LNCaP clone FGC (cell line): ENCODE data around the gene IQGAP2.
"Not testable (repeated sequence)": the region's sequence is repeated elsewhere in the genome, so short reads cannot be mapped to it uniquely, and the experiment has no call there.

Experiments
- DNase-seq: peaks from one replicate; pipeline ENCODE4 v3.0.0-alpha.2; 2011; ENCODE audit warnings: low read depth
- H3K4me3 ChIP-seq: 2 replicates; pipeline ENCODE4 v1.5.1; 2011; ENCODE audit warnings: mild to moderate bottlenecking, low read depth, low read length, control low read depth
- TF ChIP-seq, protein P1 (sequence below): IDR thresholded peaks from 2 replicates; pipeline ENCODE4 v1.5.1; 2012; ENCODE audit warnings: mild to moderate bottlenecking; ENCODE audit not compliant: control insufficient read depth, insufficient read depth; ENCODE audit errors: extremely low read depth

The IQGAP2 gene

DNA sequence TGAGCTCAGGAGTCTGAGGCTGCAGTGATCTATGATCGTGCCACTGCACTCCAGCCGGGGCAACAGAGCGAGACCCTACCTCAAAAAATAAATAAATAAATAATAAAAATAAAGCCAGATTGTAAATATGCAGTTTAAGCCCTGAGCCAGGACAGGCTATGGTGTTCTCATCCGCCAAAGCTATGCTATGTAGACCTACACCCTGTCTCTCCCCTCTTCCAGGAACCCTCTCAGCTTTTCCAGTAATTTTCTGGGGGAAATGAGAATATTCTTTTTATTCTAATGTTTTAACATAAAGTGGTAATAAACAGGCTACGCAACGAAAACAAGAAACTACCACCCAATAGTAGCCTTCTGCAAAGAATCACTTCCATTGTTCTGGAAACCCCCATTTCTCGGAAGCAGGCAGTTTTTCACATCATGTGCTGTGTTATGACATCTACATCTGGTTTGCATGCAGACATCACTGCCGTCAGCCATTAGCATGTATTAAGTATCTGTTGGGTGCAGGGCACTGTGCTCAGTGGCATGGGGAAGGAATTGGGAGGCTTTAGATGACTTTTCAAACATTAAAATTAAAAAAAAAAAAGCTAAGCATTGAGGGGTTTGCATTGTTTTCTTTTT, 274.9 kb downstream of the IQGAP2 start:
- DNase-seq = no peak
- TF ChIP-seq, protein P1, sequence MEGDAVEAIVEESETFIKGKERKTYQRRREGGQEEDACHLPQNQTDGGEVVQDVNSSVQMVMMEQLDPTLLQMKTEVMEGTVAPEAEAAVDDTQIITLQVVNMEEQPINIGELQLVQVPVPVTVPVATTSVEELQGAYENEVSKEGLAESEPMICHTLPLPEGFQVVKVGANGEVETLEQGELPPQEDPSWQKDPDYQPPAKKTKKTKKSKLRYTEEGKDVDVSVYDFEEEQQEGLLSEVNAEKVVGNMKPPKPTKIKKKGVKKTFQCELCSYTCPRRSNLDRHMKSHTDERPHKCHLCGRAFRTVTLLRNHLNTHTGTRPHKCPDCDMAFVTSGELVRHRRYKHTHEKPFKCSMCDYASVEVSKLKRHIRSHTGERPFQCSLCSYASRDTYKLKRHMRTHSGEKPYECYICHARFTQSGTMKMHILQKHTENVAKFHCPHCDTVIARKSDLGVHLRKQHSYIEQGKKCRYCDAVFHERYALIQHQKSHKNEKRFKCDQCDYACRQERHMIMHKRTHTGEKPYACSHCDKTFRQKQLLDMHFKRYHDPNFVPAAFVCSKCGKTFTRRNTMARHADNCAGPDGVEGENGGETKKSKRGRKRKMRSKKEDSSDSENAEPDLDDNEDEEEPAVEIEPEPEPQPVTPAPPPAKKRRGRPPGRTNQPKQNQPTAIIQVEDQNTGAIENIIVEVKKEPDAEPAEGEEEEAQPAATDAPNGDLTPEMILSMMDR = no peak
- no peak overlapping the region for H3K4me3 ChIP-seq

DNA sequence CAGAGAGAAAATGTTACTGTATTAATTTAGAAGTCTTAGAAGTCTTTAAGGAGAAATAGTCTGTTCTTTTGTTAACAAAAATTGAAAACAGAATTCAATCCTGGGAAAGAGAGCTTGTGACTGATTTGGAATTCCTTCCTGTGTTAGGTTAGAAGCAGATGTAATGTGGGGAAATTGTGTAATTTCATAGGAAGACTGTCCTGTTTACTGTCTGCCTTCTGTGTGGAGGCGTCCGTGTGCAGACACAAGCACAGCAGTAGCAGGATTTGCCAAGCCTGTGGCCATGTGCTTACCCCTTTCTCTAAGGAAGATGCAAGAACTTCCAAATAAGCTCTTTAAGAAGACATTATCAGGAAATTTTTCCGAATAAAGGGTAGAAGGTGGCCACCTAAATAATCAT, 276.1 kb downstream of the IQGAP2 start:
- TF ChIP-seq, protein P1 = no peak
- H3K4me3 ChIP-seq = no peak overlapping the region
- DNase-seq = no peak

DNA sequence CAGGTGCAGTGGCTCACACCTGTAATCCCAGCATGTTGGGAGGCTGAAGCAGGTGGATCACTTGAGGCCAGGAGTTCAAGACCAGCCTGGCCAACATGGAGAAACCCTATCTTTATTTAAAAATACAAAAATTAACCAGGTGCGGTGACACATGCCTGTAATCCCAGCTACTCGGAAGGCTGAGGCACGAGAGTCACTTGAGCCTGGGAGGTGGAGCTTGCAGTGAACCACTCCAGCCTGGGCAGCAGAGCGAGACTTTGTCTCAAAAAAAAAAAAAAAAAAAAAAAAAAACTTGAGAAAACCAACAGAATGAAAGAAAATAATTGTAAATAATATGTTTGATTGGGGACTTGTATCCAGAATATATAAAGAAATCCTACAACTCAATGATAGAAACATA, 277.7 kb downstream of the IQGAP2 start:
- not testable (repeated sequence) for H3K4me3 ChIP-seq, DNase-seq

DNA sequence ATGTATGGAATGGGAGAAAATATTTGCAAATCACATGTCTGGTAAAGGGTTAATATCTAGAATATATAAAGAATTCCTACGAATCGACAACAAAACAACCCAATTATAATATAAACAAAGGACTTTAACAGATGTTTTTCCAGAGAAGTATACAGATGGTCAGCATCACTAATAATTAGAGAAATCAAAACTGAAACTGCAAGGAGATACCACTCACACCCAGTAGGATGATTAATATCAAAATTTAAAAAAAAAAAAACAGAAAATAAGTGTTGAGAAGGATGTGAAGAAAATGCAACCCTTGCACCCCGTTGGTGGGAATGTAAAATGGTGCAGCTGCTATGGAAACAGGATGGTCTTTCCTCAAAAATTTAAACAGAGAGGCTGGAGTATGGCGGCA, 278.2 kb downstream of the IQGAP2 start:
- no peak overlapping the region for H3K4me3 ChIP-seq
- DNase-seq = no peak
- TF ChIP-seq, protein P1 = no peak

DNA sequence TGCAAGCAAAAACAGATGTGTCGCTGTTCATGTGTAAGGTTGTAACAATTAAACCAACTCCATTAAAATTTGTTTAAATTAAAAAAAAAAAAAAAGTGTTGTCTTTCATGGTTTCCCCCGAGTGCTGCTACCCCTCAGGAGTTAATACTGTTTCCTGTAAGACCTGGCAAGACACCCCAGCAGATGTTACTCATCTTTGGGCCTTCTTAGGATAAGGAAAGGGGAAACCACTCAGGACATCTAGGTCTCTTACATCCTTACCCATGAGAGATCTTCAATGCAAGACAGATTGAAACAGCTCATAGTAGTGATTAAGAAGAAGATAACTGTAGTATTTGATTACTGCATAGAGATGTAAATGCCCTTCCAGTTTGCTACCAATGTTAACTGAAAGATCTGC, 279.3 kb downstream of the IQGAP2 start:
- no peak overlapping the region for H3K4me3 ChIP-seq
- TF ChIP-seq, protein P1 = no peak
- no peak for DNase-seq

DNA sequence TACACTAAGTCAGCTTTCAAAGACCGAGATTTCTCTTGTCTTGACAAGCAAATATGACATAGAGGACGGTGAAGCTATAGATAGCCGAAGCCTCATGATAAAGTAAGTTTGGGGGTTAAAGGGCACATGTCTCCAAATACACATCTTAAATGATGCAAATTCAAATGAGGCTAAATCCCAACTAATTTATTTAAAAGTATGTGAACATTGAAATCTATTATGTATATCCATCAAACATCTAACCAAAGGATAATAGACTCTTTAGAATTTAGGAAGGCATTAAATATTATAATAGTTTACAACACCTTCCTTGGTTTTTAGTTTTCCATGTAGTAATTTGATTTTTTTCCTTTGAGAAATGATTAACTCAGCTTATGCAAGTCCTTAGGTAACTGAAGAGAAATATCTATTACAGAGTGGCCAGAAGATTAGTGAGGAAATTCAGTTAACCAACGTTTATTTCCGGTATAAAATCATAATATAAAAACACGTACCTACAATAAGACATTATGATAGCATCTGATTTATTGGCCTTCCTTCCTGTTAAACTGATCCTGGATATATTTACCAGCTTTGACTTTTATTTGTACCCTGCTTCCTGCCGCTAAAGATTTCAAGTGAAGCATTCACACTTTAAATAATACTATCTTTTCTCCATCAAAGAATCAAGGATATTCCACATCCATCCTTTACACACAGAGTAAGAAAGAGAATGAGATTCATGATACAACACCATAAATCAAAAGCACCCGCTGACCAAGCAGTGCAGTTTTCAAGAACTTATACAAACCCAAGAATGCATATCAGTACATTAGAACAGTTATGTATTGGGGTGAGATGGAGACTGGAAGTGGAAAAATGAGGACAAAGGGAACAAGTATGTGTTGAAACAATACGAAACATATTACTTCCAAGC, 281.0 kb downstream of the IQGAP2 start:
- no peak for DNase-seq
- TF ChIP-seq, protein P1 = no peak
- H3K4me3 ChIP-seq = no peak overlapping the region

DNA sequence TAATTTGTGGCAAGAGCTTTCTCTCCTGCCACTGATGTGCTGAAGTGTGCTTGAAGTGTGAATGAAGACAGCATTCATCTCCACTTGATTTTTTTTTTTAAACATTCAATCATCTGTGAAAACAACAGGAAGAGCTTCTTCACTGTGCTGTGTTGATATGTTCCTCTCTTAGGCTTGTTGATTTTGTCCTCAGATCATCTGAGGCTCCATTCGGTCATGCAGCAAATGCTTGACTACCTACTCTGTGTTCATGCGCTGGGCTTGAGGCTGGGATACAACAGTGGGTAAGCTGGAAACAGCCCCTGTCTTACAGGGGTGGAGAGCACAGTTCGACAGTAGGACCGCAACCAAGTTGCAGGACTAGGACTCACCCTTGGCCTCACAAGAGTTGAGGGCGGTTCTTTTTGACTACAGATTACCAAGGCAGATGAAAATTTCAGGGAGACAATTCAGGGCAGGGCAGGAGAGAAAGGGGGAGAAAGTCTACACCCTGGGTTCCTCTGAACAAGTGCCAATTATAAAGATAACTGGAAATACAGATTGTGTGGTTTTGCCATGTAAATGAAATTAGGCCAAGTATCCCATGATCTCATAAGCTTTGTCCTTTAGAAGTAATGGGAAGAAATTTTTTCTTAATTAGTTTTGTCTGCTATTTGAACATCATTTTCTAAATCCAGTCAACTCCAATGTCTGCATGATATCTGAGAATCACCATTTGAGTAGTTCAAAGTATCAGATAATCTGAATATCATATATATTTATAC, 281.9 kb downstream of the IQGAP2 start:
- no peak overlapping the region for H3K4me3 ChIP-seq
- DNase-seq = no peak
- TF ChIP-seq, protein P1 = no peak
